ENCODE measurements around the gene HDAC9.

- TF ChIP-seq CTCF (IDR thresholded peaks at IDR 0.05) (no peak), POLR2AphosphoS5 (IDR thresholded peaks at IDR 0.05; ENCODE audit: low read depth, low read length) (no peak), REST (IDR thresholded peaks at IDR 0.05; ENCODE audit: insufficient read depth in 1 of 2, low read depth in 2 of 2, low read length in 1 of 2) (no peak)
These were observed 2.3 kb downstream of the HDAC9 start for GRCh38 chr7:18497800-18498199.
